ENCODE data around the gene THAP8.
"Not testable (repeated sequence)": the region's sequence is repeated elsewhere in the genome, so short reads cannot be mapped to it uniquely, and the experiment has no call there.

Gene THAP8

GRCh38 chr19:36054119-36054732 lies at the start of gene THAP8:
THAP8 (minus strand) TSS chr19:36054285; CDS start chr19:36054217, 68 bp downstream.
- DNase-seq: peak; percentile 99

GRCh38 chr19:36103040-36103626 lies 49.0 kb upstream of the THAP8 start:
- no peak for DNase-seq

GRCh38 chr19:36101550-36102327 lies 47.7 kb upstream of the THAP8 start:
- no peak for DNase-seq

- DNase-seq: no peak
These were observed 46.4 kb upstream of the THAP8 start for GRCh38 chr19:36100476-36100875.

- DNase-seq: no peak
These were observed 45.2 kb upstream of the THAP8 start for GRCh38 chr19:36099166-36099785.

GRCh38 chr19:36097036-36097435 lies 43.0 kb upstream of the THAP8 start:
- no peak for DNase-seq

GRCh38 chr19:36093687-36094086 lies 39.6 kb upstream of the THAP8 start:
- no peak for DNase-seq

- no peak for DNase-seq
These were observed 39.1 kb upstream of the THAP8 start for GRCh38 chr19:36093146-36093662.

GRCh38 chr19:36092566-36092965 lies 38.5 kb upstream of the THAP8 start:
- no peak for DNase-seq

- DNase-seq: no peak
These were observed 37.0 kb upstream of the THAP8 start for GRCh38 chr19:36090910-36091695.

GRCh38 chr19:36089847-36090246 lies 35.8 kb upstream of the THAP8 start:
- no peak for DNase-seq

GRCh38 chr19:36086326-36086725 lies 32.2 kb upstream of the THAP8 start:
- no peak for DNase-seq

GRCh38 chr19:36084231-36085009 lies 30.3 kb upstream of the THAP8 start:
- no peak for DNase-seq

- no peak for DNase-seq
These were observed 28.8 kb upstream of the THAP8 start for GRCh38 chr19:36082916-36083315.

- no peak for DNase-seq
These were observed 27.8 kb upstream of the THAP8 start for GRCh38 chr19:36081894-36082293.

GRCh38 chr19:36081385-36081784 lies 27.3 kb upstream of the THAP8 start:
- DNase-seq: no peak

- no peak for DNase-seq
These were observed 25.4 kb upstream of the THAP8 start for GRCh38 chr19:36079389-36079945.

GRCh38 chr19:36073121-36073876 lies 19.2 kb upstream of the THAP8 start:
- no peak for DNase-seq

- DNase-seq: no peak
These were observed 18.0 kb upstream of the THAP8 start for GRCh38 chr19:36072081-36072480.

- not testable (repeated sequence) for DNase-seq
These were observed 14.9 kb upstream of the THAP8 start for GRCh38 chr19:36068810-36069499.
